Activated T-helper 2 cell treated with anti-CD3 and anti-CD28 coated beads, Interferon-gamma antibody, Interleukin-2, Interleukin-4, amounts not matched to agents 10 μg/mL and 5 μg/mL and 100 μg/mL, durations not matched to agents 14 hours and 24 hours and 36 hours (primary cell): ENCODE results near the gene ASB12. TPM values are rescaled to one million over a fixed set of nuclear protein-coding genes. Genes with fewer than 3 reads are reported as not detected.

ENCODE experiments used
- DNase-seq: peaks from one replicate; pipeline ENCODE4 v3.0.0; 2021; ENCODE audit warnings: low spot score
- H3K27ac Mint-ChIP-seq: one replicate; pipeline ENCODE4 v1.8.0; 2021; ENCODE audit warnings: mixed read lengths
- H3K27me3 Mint-ChIP-seq: one replicate; pipeline ENCODE4 v1.8.0; 2021; ENCODE audit warnings: low read depth, mixed read lengths
- H3K36me3 Mint-ChIP-seq: one replicate; pipeline ENCODE4 v1.8.0; 2021; ENCODE audit warnings: low read depth, mixed read lengths
- H3K4me1 Mint-ChIP-seq: one replicate; pipeline ENCODE4 v1.8.0; 2021; ENCODE audit warnings: low read depth, mixed read lengths
- H3K4me3 Mint-ChIP-seq: one replicate; pipeline ENCODE4 v1.8.0; 2021; ENCODE audit warnings: low read depth, mild to moderate bottlenecking, moderate library complexity, mixed read lengths
- H3K9me3 Mint-ChIP-seq: one replicate; pipeline ENCODE4 v1.8.0; 2021; ENCODE audit warnings: mixed read lengths
- intact Hi-C: fragments of 100-400 bp; cut with micrococcal nuclease; formaldehyde crosslinking; loops from one replicate; pipeline ENCODE4 v1.15.1; 2023
- total RNA-seq: library from RNA; stranded (reverse); gene quantifications from 2 replicates; pipeline ENCODE4 v1.2.3, GENCODE V29; 2022

The ASB12 gene
- total RNA-seq, 1 donor from 2014 or later, result not detected

GRCh38 chrX:64198036-64198435 is 32.4 kb downstream of the ASB12 start:
- no peak for DNase-seq
- H3K4me3 Mint-ChIP-seq, result no peak overlapping the region
- no peaks in the 10 kb centered on the region for H3K27me3 Mint-ChIP-seq
- H3K9me3 Mint-ChIP-seq, result no peaks in the 10 kb centered on the region
- H3K36me3 Mint-ChIP-seq, result peaks cover 3% of the 10 kb centered on the region
- H3K4me1 Mint-ChIP-seq, result peaks cover 5% of the 10 kb centered on the region
- H3K27ac Mint-ChIP-seq, result no peak overlapping the region
- intact Hi-C loops, result no loop called here

GRCh38 chrX:64196606-64197005 is 33.8 kb downstream of the ASB12 start:
- Mint-ChIP-seq H3K27me3 (no peaks in the 10 kb centered on the region), H3K4me1 (peaks cover 1% of the 10 kb centered on the region), H3K4me3 (no peak overlapping the region), H3K27ac (no peak overlapping the region), H3K36me3 (peaks cover 10% of the 10 kb centered on the region), H3K9me3 (no peaks in the 10 kb centered on the region)
- intact Hi-C loops, result no loop called here
- no peak for DNase-seq

- Mint-ChIP-seq H3K27ac (no peak overlapping the region), H3K36me3 (peaks cover 13% of the 10 kb centered on the region), H3K4me3 (no peak overlapping the region), H3K4me1 (no peaks in the 10 kb centered on the region), H3K27me3 (no peaks in the 10 kb centered on the region), H3K9me3 (no peaks in the 10 kb centered on the region)
- intact Hi-C loops, result no loop called here
- DNase-seq, result no peak
Observed at GRCh38 chrX:64195862-64196261, 34.5 kb downstream of the ASB12 start.

GRCh38 chrX:64192673-64193072 is 37.7 kb downstream of the ASB12 start:
- Mint-ChIP-seq H3K9me3 (no peaks in the 10 kb centered on the region), H3K4me1 (no peaks in the 10 kb centered on the region), H3K27ac (no peak overlapping the region), H3K4me3 (no peak overlapping the region), H3K27me3 (no peaks in the 10 kb centered on the region), H3K36me3 (peaks cover 15% of the 10 kb centered on the region)
- intact Hi-C loops, result no loop called here
- DNase-seq, result no peak

- no peaks in the 10 kb centered on the region for H3K27me3 Mint-ChIP-seq
- no peak for DNase-seq
- no peaks in the 10 kb centered on the region for H3K4me1 Mint-ChIP-seq
- no peak overlapping the region for H3K4me3 Mint-ChIP-seq
- intact Hi-C loops, result no loop called here
- H3K27ac Mint-ChIP-seq, result no peak overlapping the region
- H3K36me3 Mint-ChIP-seq, result peaks cover 15% of the 10 kb centered on the region
- no peaks in the 10 kb centered on the region for H3K9me3 Mint-ChIP-seq
Observed at GRCh38 chrX:64192040-64192439, 38.4 kb downstream of the ASB12 start.

- DNase-seq, result no peak
- Mint-ChIP-seq H3K27ac (no peak overlapping the region), H3K9me3 (no peaks in the 10 kb centered on the region), H3K36me3 (peaks cover 15% of the 10 kb centered on the region), H3K4me3 (no peak overlapping the region), H3K4me1 (no peaks in the 10 kb centered on the region), H3K27me3 (no peaks in the 10 kb centered on the region)
- intact Hi-C loops, result no loop called here
Observed at GRCh38 chrX:64191281-64192010, 39.0 kb downstream of the ASB12 start.

- Mint-ChIP-seq H3K9me3 (no peaks in the 10 kb centered on the region), H3K27ac (no peak overlapping the region), H3K4me3 (no peak overlapping the region), H3K4me1 (no peaks in the 10 kb centered on the region), H3K27me3 (no peaks in the 10 kb centered on the region), H3K36me3 (peaks cover 18% of the 10 kb centered on the region)
- intact Hi-C loops, result no loop called here
- DNase-seq, result no peak
Observed at GRCh38 chrX:64190136-64190740, 40.2 kb downstream of the ASB12 start.

GRCh38 chrX:64188901-64189300 is 41.5 kb downstream of the ASB12 start:
- H3K9me3 Mint-ChIP-seq, result no peaks in the 10 kb centered on the region
- no peak overlapping the region for H3K4me3 Mint-ChIP-seq
- H3K27me3 Mint-ChIP-seq, result no peaks in the 10 kb centered on the region
- intact Hi-C loops, result no loop called here
- no peaks in the 10 kb centered on the region for H3K4me1 Mint-ChIP-seq
- no peak overlapping the region for H3K27ac Mint-ChIP-seq
- DNase-seq, result no peak
- H3K36me3 Mint-ChIP-seq, result peaks cover 18% of the 10 kb centered on the region

- H3K4me1 Mint-ChIP-seq, result no peaks in the 10 kb centered on the region
- intact Hi-C loops, result no loop called here
- peaks cover 14% of the 10 kb centered on the region for H3K36me3 Mint-ChIP-seq
- no peak overlapping the region for H3K4me3 Mint-ChIP-seq
- H3K9me3 Mint-ChIP-seq, result no peaks in the 10 kb centered on the region
- no peaks in the 10 kb centered on the region for H3K27me3 Mint-ChIP-seq
- DNase-seq, result no peak
- no peak overlapping the region for H3K27ac Mint-ChIP-seq
Observed at GRCh38 chrX:64187762-64188150, 42.7 kb downstream of the ASB12 start.

GRCh38 chrX:64186974-64187761 is 43.2 kb downstream of the ASB12 start:
- Mint-ChIP-seq H3K4me3 (no peak overlapping the region), H3K27ac (no peak overlapping the region), H3K27me3 (no peaks in the 10 kb centered on the region), H3K36me3 (peaks cover 14% of the 10 kb centered on the region), H3K4me1 (no peaks in the 10 kb centered on the region), H3K9me3 (no peaks in the 10 kb centered on the region)
- intact Hi-C loops, result no loop called here
- no peak for DNase-seq

GRCh38 chrX:64184396-64184795 is 46.0 kb downstream of the ASB12 start:
- no peak overlapping the region for H3K27ac Mint-ChIP-seq
- H3K27me3 Mint-ChIP-seq, result no peaks in the 10 kb centered on the region
- intact Hi-C loops, result no loop called here
- no peaks in the 10 kb centered on the region for H3K4me1 Mint-ChIP-seq
- H3K4me3 Mint-ChIP-seq, result no peak overlapping the region
- no peak for DNase-seq
- H3K36me3 Mint-ChIP-seq, result peaks cover 3% of the 10 kb centered on the region
- no peaks in the 10 kb centered on the region for H3K9me3 Mint-ChIP-seq

- DNase-seq, result no peak
- no peaks in the 10 kb centered on the region for H3K27me3 Mint-ChIP-seq
- H3K4me1 Mint-ChIP-seq, result no peaks in the 10 kb centered on the region
- no peak overlapping the region for H3K27ac Mint-ChIP-seq
- H3K9me3 Mint-ChIP-seq, result no peaks in the 10 kb centered on the region
- intact Hi-C loops, result no loop called here
- no peak overlapping the region for H3K4me3 Mint-ChIP-seq
- peaks cover 3% of the 10 kb centered on the region for H3K36me3 Mint-ChIP-seq
Observed at GRCh38 chrX:64182208-64182607, 48.2 kb downstream of the ASB12 start.

GRCh38 chrX:64176876-64177275 is 53.5 kb downstream of the ASB12 start:
- Mint-ChIP-seq H3K4me3 (no peak overlapping the region), H3K36me3 (no peaks in the 10 kb centered on the region), H3K4me1 (no peaks in the 10 kb centered on the region), H3K27me3 (no peaks in the 10 kb centered on the region), H3K27ac (no peak overlapping the region), H3K9me3 (no peaks in the 10 kb centered on the region)
- DNase-seq, result no peak
- intact Hi-C loops, result no loop called here
